OCI-M2 (cell line): ENCODE results near the gene RAPGEF4.

Experiments
- DNase-seq: peaks from one replicate; lab custom pipeline; 2025; ENCODE audit not compliant: unreplicated experiment; lab: John Stamatoyannopoulos, UW

RAPGEF4 gene

GRCh38 chr2:172894689-172895387, 159.2 kb downstream of the RAPGEF4 start:
- DNase-seq, result no peak

DNA sequence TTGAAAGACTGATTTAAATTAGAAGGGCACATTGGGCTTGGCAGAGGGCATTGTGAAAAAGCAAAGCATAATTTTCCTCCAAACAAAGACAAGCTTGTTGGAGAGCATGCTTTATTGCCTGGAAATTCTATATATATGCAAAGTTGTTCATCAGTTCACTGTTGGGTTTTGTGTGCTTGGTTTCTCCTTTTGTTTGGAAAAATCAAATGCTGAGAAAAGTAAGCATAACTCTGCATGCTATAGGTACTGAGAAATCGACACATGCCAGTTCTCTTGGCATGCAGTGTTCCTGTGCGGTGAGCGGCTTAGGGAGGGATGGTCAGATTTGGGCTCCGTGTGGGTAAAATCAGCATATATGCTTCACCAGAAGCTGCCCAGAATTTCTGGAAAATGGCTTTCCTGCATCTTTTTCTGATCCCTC, 161.0 kb downstream of the RAPGEF4 start:
- DNase-seq, result no peak

DNA sequence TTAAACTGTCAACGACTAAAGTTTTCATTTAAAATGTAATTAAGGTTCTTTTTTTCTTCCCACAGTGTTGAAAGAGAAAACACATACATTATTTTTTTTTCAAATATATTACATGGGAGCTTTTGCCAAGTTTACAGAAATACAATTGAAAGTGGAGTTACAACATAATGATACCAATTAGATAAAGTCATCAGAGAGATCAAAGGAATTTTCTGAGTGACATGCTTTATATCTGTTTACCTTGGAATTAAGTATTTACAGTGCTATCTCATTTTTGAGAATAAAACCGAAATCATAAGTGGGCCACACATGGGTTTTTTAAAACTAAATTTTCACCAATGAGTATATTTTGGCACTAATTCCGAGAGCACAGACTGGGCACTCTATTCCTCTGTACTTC, 165.2 kb downstream of the RAPGEF4 start:
- no peak for DNase-seq

DNA sequence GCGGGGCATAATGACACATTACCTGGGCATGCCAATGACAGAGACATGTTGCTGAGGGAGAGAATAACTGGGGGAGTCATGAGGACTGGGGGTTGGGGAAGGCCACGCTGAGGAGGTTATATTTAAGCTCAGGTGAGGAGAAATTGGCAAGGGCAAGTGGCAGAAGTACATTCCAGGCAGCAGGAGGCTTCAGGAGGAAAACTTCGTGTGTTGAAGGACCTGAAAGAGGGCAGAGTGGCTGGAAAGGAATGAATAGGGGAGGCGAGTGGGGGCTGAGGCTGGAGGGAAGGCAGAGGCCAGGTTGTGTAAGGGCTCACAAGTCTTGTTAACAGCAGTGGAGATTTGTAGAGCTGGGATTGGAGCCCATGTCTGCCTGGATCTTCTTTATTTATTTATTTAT, 166.3 kb downstream of the RAPGEF4 start:
- DNase-seq, result no peak

- DNase-seq, result no peak
Measured at GRCh38 chr2:172904236-172904635, 168.6 kb downstream of the RAPGEF4 start.

- no peak for DNase-seq
Measured at GRCh38 chr2:172905937-172906811, 170.5 kb downstream of the RAPGEF4 start.

- no peak for DNase-seq
Measured at GRCh38 chr2:172908275-172908674, 172.6 kb downstream of the RAPGEF4 start.

DNA sequence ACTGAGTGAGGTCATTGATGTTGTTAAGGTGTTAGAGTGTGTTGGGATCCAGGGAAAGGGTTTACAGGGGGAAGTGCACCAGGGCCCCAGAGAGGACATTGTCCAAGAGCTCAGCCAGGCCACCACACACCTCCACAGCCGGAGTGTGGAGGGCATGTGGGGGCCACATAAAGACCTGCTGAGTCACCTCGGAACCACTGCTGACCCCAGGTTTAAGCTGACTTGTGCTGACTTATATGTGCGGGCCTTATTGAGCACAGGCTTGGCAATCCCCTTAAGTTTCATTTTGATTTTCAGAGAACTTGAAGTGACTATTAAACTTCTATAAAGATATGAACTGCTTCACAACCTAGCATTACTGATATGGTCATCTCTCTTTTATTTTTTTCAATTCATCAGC, 173.8 kb downstream of the RAPGEF4 start:
- DNase-seq, result no peak

- DNase-seq, result no peak
Measured at GRCh38 chr2:172912266-172912665, 176.6 kb downstream of the RAPGEF4 start.

- DNase-seq, result no peak
Measured at GRCh38 chr2:172914341-172915008, 178.8 kb downstream of the RAPGEF4 start.

DNA sequence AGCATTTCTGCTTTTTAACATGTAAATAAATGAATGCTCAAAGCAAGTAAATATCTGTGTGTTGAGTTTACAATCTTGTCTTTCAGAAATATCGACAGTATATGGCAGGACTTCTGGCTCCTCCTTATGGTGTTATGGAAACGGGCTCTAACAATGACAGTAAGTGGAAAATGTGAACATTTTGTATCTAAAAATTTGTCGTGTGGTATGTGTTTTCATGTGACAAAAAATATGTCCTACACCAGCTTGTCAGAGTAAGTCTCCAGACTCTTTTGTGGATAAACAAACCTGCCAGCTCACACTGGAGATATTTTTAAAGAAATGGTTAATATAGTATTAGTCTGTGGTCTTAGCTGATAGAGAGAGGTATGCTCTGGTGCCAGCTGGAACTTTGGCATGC, 182.1 kb downstream of the RAPGEF4 start:
- no peak for DNase-seq

DNA sequence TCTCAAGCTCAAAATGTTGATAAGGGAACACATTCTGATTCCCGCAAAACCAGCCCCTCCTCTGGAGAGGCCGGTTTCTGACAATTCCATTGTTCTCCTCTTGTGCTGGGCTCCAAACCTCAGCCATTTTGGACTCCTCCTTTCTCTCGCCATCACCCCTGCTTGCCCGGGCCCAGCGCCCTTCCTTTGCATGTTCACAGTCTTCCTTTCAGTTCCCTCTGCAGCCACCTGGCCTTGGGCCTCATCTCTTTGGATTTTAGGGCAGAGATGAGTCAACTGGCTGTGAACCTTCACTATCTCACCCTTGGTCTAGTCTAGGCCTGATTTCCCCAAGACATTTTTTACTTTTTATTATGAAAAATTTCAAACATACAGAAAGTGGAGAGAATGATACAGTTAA, 184.1 kb downstream of the RAPGEF4 start:
- DNase-seq, result no peak

- DNase-seq, result no peak
Measured at GRCh38 chr2:172921532-172922236, 186.0 kb downstream of the RAPGEF4 start.

- no peak for DNase-seq
Measured at GRCh38 chr2:172922306-172922705, 186.7 kb downstream of the RAPGEF4 start.

GRCh38 chr2:172922815-172923214, 187.2 kb downstream of the RAPGEF4 start:
- DNase-seq, result no peak

DNA sequence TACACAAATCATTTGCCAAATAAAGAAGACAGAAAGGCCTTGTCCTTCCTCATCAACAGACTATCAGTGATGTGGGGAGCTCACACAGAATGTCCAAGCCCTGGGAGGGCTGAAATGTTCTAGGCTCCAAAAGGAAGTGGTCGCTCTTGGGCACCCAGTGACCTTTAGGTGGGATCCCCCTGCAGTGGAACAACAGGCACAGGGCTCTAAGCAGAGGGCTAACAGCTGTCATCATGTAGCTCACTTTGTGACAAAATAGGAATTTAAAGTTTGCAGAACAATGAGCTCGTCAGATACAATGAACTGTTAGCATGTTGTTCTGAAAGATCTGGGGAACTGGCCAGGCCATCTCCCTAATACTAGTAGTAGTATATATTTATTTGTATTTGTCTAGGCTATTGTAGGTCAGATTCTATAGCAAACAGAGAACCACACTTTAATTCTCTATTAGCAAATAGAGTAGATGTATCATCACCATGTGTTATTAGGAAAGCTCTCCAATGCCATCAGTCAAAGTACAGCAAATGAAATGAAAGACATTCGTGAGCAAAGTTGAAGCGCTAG, 188.5 kb downstream of the RAPGEF4 start:
- DNase-seq, result no peak

DNA sequence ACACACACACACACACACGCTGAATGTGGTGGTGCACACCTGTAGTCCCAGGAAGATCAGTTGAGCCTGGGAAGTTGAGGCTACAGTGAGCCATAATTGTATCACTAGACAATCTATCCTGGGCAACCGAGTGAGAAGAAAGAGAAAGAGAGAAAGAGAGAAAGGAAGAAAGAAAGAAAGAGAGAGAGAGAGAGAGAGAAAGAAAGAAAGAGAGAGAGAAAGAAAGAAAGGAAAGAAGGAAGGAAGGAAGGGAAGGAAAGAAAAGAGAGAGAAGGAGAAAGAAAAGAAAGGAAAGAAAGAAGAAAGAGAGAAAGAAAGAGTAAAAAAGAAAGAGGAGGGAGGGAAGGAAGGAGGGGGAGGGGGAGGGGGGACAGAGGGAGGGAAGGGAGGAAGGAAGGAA, 190.0 kb downstream of the RAPGEF4 start:
- DNase-seq, result no peak

DNA sequence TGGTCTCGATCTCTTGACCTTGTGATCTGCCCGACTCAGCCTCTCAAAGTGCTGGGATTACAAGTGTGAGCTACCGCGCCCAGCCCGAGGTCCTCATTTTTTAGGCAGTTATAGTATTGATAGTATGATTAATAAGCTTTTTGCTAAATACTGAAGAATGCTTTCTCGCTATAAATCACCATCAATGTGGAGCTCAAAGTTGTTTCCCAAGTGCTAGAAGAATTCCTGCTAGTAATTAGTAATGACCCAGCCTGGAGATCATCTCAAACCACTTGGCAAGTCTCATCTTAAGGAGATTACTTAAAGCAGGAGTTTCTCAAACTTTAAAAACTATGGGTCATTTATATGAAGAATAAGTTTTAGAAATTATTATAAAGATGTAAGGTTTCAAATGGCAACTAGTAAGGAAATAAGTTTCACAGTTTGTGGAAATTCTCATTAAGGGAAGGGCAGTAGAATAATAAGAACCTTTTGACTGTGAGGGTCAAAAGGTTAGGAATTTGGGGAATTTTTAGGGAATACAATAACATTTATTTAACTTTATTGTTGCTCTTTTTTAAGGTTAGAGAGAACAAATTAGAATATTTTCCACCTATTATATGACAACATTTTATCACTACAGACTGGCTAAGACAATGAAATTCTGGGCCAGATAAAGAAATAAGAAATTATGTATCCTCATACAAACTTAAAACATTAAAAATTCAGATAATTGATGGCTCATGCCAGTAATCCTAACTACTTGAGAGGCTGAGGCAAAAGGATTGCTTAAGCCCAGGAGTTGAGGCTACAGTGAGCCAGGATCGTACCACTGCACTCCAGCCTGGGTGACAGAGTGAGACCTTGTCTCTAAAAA, 191.4 kb downstream of the RAPGEF4 start:
- no peak for DNase-seq

DNA sequence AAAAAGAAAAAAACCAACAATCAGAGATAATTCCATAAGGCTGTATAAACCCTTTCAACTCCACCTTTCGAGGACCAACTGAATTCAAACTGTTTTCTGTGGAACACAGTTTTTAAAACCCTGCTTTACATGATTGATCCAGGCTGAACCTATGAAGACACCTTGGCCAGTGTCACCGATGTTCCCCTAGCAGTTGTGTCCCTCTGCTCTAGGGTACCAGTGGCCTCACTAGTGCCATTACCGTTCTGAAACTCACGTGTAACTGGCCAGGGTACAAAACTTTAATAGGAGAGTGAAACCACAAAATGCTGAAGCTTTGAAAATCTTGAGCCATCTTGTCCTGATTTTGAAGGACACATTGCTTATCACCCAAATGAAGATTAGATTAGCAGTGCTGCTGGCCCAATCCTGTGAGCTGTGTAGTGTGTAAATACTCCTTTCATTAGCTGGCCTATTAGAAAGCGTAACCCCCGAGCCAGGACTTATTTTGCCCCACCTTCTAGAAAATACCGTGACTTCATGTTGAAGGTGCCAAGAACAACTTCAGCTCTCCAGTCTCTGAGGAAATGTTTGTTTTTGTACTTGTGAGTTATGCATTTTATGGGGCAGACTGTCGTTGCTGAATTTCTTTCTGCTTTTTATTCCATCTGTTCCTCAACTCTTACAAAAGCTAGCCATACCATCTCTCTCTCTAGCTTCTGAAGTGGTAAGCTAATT, 192.2 kb downstream of the RAPGEF4 start:
- no peak for DNase-seq
